Measurements from ENCODE around the gene DUSP11. TPM values are rescaled to one million over a fixed set of nuclear protein-coding genes. Genes with fewer than 3 reads are reported as not detected.

The DUSP11 gene
- total RNA-seq, 4 donors from 2014 or later = 19.8 to 34.1 (median 25.3) TPM

DNA sequence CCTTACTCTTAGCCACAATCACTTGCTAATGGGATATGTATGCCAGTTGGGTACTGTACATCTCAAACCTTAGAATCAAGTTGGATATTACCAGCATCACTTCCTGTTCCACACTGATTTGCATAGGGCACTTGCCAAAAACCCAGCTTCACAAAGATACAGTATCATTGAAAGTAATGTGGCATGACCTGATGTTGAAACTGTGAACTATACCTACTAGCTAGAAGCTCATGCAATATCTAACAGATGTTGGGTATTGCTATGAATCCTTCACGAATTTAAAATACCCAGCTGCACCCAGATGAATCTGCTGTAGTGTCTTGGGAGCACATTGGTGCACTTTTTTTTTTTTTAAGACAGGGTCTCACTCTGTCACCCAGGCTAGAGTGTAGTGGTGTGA, 42.4 kb upstream of the DUSP11 start:
- no peak overlapping the region for H3K4me3 ChIP-seq
- no peak for DNase-seq (ENCODE audit: low spot score in 2 of 2)
- 38 to 75% methylated on average over 1 of the region's 1 CpG for WGBS, 2 donors
- H3K27me3 ChIP-seq = peaks cover 0 to 12% of the 10 kb centered on the region in 2 donors
- TF ChIP-seq POLR2A (IDR thresholded peaks at IDR 0.05) (no peak), EP300 (IDR thresholded peaks at IDR 0.05) (no peak)
- TF ChIP-seq, protein P1, sequence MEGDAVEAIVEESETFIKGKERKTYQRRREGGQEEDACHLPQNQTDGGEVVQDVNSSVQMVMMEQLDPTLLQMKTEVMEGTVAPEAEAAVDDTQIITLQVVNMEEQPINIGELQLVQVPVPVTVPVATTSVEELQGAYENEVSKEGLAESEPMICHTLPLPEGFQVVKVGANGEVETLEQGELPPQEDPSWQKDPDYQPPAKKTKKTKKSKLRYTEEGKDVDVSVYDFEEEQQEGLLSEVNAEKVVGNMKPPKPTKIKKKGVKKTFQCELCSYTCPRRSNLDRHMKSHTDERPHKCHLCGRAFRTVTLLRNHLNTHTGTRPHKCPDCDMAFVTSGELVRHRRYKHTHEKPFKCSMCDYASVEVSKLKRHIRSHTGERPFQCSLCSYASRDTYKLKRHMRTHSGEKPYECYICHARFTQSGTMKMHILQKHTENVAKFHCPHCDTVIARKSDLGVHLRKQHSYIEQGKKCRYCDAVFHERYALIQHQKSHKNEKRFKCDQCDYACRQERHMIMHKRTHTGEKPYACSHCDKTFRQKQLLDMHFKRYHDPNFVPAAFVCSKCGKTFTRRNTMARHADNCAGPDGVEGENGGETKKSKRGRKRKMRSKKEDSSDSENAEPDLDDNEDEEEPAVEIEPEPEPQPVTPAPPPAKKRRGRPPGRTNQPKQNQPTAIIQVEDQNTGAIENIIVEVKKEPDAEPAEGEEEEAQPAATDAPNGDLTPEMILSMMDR (IDR thresholded peaks at IDR 0.05) = no peak
- H3K4me1 ChIP-seq = peaks cover 0 to 5% (median 0%) of the 10 kb centered on the region in 4 donors
- no peaks in the 10 kb centered on the region for H3K36me3 ChIP-seq
- H3K9me3 ChIP-seq = no peaks in the 10 kb centered on the region
- no peak overlapping the region for H3K27ac ChIP-seq

DNA sequence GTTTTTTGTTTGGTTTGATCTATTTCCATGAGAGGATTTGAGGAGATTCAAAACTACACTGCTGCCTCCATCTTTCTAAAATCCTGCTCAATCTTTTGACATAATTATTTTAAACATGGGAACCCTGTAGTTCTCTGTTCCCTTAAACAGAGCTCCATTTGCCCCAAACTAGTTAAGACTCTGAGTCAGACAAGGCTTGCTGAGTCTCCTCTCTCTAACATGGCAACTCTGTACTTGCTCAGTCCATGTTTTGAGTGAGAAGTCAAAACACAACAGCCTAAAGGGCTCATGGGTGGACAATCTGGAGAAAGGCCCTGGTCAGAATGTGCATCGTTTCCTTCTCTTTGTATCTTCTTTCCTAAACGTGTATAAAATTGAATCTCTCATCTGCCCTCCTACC, 41.8 kb upstream of the DUSP11 start:
- TF ChIP-seq, protein P1 (IDR thresholded peaks at IDR 0.05) = no peak
- TF ChIP-seq POLR2A (IDR thresholded peaks at IDR 0.05) = no peak
- TF ChIP-seq EP300 (IDR thresholded peaks at IDR 0.05) = no peak
- Histone ChIP-seq H3K36me3 (no peaks in the 10 kb centered on the region), H3K27me3 (peaks cover 0 to 12% of the 10 kb centered on the region in 2 donors), H3K9me3 (no peaks in the 10 kb centered on the region), H3K4me3 (no peak overlapping the region), H3K27ac (no peak overlapping the region), H3K4me1 (peaks cover 0 to 5% (median 0%) of the 10 kb centered on the region in 4 donors)
- WGBS, 2 donors = 53% methylated on average over 2 of the region's 2 CpGs
- no peak for DNase-seq (ENCODE audit: low spot score in 2 of 2)

DNA sequence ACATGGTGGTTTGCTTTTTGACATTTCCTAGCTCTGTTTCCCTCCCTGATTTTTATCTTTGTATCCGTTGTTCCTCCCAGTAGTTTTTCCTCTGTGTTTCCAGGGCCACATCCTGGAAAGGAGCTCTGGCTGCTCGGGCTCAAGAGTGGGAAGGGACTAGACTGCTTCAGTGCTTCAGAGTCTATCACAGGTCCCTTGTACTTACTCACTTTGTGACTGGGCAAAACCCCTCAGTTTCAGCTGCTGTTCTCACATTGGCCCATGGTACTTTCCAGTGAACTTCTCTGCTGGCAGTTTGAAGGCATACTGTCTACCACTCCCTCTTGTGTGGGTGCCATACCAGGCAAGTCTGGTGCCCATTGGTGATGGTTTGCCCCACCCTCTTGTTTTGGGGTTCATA, 41.3 kb upstream of the DUSP11 start:
- DNase-seq (ENCODE audit: low spot score in 2 of 2) = no peak
- H3K4me1 ChIP-seq = peaks cover 0 to 5% (median 0%) of the 10 kb centered on the region in 4 donors
- H3K36me3 ChIP-seq = no peaks in the 10 kb centered on the region
- H3K4me3 ChIP-seq = no peak overlapping the region
- no peaks in the 10 kb centered on the region for H3K9me3 ChIP-seq
- 30 to 35% methylated on average over 2 of the region's 2 CpGs for WGBS, 2 donors
- H3K27ac ChIP-seq = no peak overlapping the region
- peaks cover 0 to 12% of the 10 kb centered on the region in 2 donors for H3K27me3 ChIP-seq
- no peak for TF ChIP-seq POLR2A (IDR thresholded peaks at IDR 0.05)
- TF ChIP-seq, protein P1 (IDR thresholded peaks at IDR 0.05) = no peak
- no peak for TF ChIP-seq EP300 (IDR thresholded peaks at IDR 0.05)

DNA sequence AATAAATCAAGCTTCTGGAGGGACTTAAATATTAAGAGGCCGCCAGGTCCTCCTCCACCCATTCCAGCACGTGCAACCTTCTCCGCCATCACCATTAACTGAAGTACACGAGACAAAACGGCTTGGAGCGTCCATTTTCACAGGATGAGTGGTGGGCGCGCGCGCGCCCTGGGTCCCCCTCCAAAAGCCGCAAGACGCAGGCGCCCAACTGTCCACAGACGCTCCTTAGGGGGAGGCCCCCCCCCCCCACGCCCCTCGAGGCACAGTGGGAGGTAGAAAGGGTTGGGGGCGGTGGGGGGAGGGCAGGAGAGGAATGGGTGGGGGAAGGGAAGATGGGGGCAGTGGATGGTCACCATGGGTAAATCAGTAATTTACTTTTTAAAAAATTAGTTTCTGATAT, 38.4 kb upstream of the DUSP11 start:
- Histone ChIP-seq H3K27me3 (peaks cover 0 to 16% of the 10 kb centered on the region in 2 donors), H3K27ac (no peak overlapping the region), H3K4me3 (no peak overlapping the region), H3K9me3 (no peaks in the 10 kb centered on the region), H3K4me1 (no peaks in the 10 kb centered on the region), H3K36me3 (no peaks in the 10 kb centered on the region)
- no peak for DNase-seq (ENCODE audit: low spot score in 2 of 2)
- TF ChIP-seq, protein P1 (IDR thresholded peaks at IDR 0.05) = no peak
- WGBS, 2 donors = 80 to 84% methylated on average over 18 of the region's 18 CpGs

DNA sequence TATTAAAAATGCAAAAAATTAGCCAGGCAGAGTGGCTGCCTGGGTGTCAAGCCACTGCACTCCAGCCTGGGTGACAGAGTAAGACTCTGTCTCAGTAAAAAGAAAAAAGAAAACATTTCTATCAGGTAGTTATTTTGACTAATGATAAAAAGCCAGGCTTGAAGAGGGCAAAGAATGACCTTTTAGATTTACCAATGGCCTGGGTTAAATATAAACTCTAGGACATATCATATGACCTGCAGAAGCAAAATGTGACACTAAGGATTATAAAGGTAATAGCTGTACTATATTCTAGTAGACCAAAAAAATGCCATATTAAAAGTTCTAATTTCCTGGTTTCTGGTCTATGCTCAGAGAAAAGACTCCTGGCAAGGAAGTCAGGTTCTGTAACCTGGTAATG, 32.7 kb upstream of the DUSP11 start:
- TF ChIP-seq POLR2A (IDR thresholded peaks at IDR 0.05) = no peak
- no peak for TF ChIP-seq EP300 (IDR thresholded peaks at IDR 0.05)
- TF ChIP-seq, protein P1 (IDR thresholded peaks at IDR 0.05) = no peak
- no peaks in the 10 kb centered on the region for H3K9me3 ChIP-seq
- H3K27me3 ChIP-seq = peaks cover 0 to 9% of the 10 kb centered on the region in 2 donors
- H3K27ac ChIP-seq = no peak overlapping the region
- no peak overlapping the region for H3K4me3 ChIP-seq
- H3K4me1 ChIP-seq = no peaks in the 10 kb centered on the region
- DNase-seq (ENCODE audit: low spot score in 2 of 2) = no peak
- H3K36me3 ChIP-seq = no peaks in the 10 kb centered on the region
